Activated T-cell treated with anti-CD3 and anti-CD28 coated beads, Interleukin-2, amount 50 U/mL, for 72 hours (primary cell): ENCODE data around the gene FAM210A. TPM values are rescaled to one million over a fixed set of nuclear protein-coding genes. Genes with fewer than 3 reads are reported as not detected.
"Not testable (repeated sequence)": the region's sequence is repeated elsewhere in the genome, so short reads cannot be mapped to it uniquely, and the experiment has no call there.

Source experiments
- ATAC-seq, 2 donors: fragments of 150-1000 bp; cut with Tn5 transposase; replicated peaks in 1 of 2; 2 replicates each; pipeline ENCODE4 v1.10.0; 2021; ENCODE audit warnings: moderate library complexity in 2 of 2, mild to moderate bottlenecking in 1 of 2
- DNase-seq, 2 donors: peaks; one replicate each; pipeline ENCODE4 v3.0.0; 2021 to 2022; ENCODE audit warnings: mixed read lengths in 1 of 2
- H3K27ac Mint-ChIP-seq: one replicate; pipeline ENCODE4 v1.8.0; 2022; ENCODE audit warnings: mild to moderate bottlenecking, moderate library complexity, mixed read lengths
- H3K27me3 Mint-ChIP-seq: one replicate; pipeline ENCODE4 v1.8.0; 2022; ENCODE audit warnings: low read depth, mixed read lengths
- H3K36me3 Mint-ChIP-seq, 2 donors: one replicate each; pipeline ENCODE4 v1.8.0; 2022; ENCODE audit warnings: mixed read lengths in 2 of 2, mild to moderate bottlenecking in 1 of 2; ENCODE audit not compliant: insufficient read depth in 2 of 2
- H3K4me1 Mint-ChIP-seq: one replicate; pipeline ENCODE4 v1.8.0; 2022; ENCODE audit warnings: low read depth, mixed read lengths
- H3K4me3 Mint-ChIP-seq, 2 donors: one replicate each; pipeline ENCODE4 v1.8.0; 2022; ENCODE audit warnings: mild to moderate bottlenecking in 2 of 2, mixed read lengths in 2 of 2, moderate library complexity in 2 of 2
- H3K9me3 Mint-ChIP-seq, 2 donors: one replicate each; pipeline ENCODE4 v1.8.0; 2022; ENCODE audit warnings: mixed read lengths in 2 of 2
- total RNA-seq, 2 donors: library from RNA; stranded (reverse); gene quantifications; one replicate each; pipeline ENCODE4 v1.2.3, GENCODE V29; 2022

Gene FAM210A
- total RNA-seq, 2 donors from 2014 or later: 20.3 to 20.5 TPM

- ATAC-seq (no peak), DNase-seq (no peak)
- Mint-ChIP-seq H3K27ac (peak overlapping the region; percentile 54), H3K4me1 (peaks cover 70% of the 10 kb centered on the region), H3K27me3 (no peaks in the 10 kb centered on the region), H3K4me3 (peak overlapping the region; percentile 85 to 95), H3K36me3 (peaks cover 5 to 9% of the 10 kb centered on the region in 2 donors), H3K9me3 (no peaks in the 10 kb centered on the region)
Measured at GRCh38 chr18:13725566-13726231, 659 bp downstream of the FAM210A start.

- Mint-ChIP-seq H3K9me3 (no peaks in the 10 kb centered on the region), H3K4me1 (peaks cover 67% of the 10 kb centered on the region), H3K36me3 (peaks cover 4 to 12% of the 10 kb centered on the region in 2 donors), H3K27ac (no peak overlapping the region), H3K4me3 (no peak overlapping the region), H3K27me3 (no peaks in the 10 kb centered on the region)
- no peak for DNase-seq
- no peak for ATAC-seq
Measured at GRCh38 chr18:13720847-13721246, 5.5 kb downstream of the FAM210A start.

- Mint-ChIP-seq H3K27me3 (no peaks in the 10 kb centered on the region), H3K9me3 (no peaks in the 10 kb centered on the region), H3K27ac (no peak overlapping the region), H3K4me1 (peaks cover 61% of the 10 kb centered on the region), H3K36me3 (peaks cover 0 to 12% of the 10 kb centered on the region in 2 donors), H3K4me3 (no peak overlapping the region)
- ATAC-seq (no peak), DNase-seq (no peak)
Measured at GRCh38 chr18:13720123-13720522, 6.2 kb downstream of the FAM210A start.

GRCh38 chr18:13716916-13717315 is 9.4 kb downstream of the FAM210A start:
- Mint-ChIP-seq H3K36me3 (peaks cover 0 to 12% of the 10 kb centered on the region in 2 donors), H3K27me3 (no peaks in the 10 kb centered on the region), H3K4me1 (peaks cover 44% of the 10 kb centered on the region), H3K27ac (no peak overlapping the region), H3K4me3 (no peak overlapping the region), H3K9me3 (no peaks in the 10 kb centered on the region)
- ATAC-seq: no peak
- DNase-seq: no peak

GRCh38 chr18:13715330-13715729 is 11.0 kb downstream of the FAM210A start:
- Mint-ChIP-seq H3K4me3 (no peak overlapping the region), H3K27ac (no peak overlapping the region), H3K36me3 (peaks cover 4 to 16% of the 10 kb centered on the region in 2 donors), H3K4me1 (peaks cover 48% of the 10 kb centered on the region), H3K27me3 (no peaks in the 10 kb centered on the region), H3K9me3 (no peaks in the 10 kb centered on the region)
- no peak for ATAC-seq
- DNase-seq: no peak

GRCh38 chr18:13713455-13714055 is 12.8 kb downstream of the FAM210A start:
- no peak for DNase-seq
- Mint-ChIP-seq H3K27me3 (no peaks in the 10 kb centered on the region), H3K4me3 (no peak overlapping the region), H3K9me3 (no peaks in the 10 kb centered on the region), H3K27ac (no peak overlapping the region), H3K4me1 (peaks cover 39% of the 10 kb centered on the region), H3K36me3 (peaks cover 5 to 14% of the 10 kb centered on the region in 2 donors)
- ATAC-seq: no peak

- ATAC-seq (no peak), DNase-seq (no peak)
- Mint-ChIP-seq H3K36me3 (peaks cover 9 to 13% of the 10 kb centered on the region in 2 donors), H3K4me3 (no peak overlapping the region), H3K4me1 (peaks cover 33% of the 10 kb centered on the region), H3K27ac (no peak overlapping the region), H3K9me3 (no peaks in the 10 kb centered on the region), H3K27me3 (no peaks in the 10 kb centered on the region)
Measured at GRCh38 chr18:13712400-13713131, 13.8 kb downstream of the FAM210A start.

- no peak overlapping the region for H3K4me3 Mint-ChIP-seq
- peaks cover 11 to 13% of the 10 kb centered on the region in 2 donors for H3K36me3 Mint-ChIP-seq
- ATAC-seq: no peak
- peaks cover 0 to 2% of the 10 kb centered on the region in 2 donors for H3K9me3 Mint-ChIP-seq
- no peak overlapping the region for H3K27ac Mint-ChIP-seq
- DNase-seq: no peak
- H3K27me3 Mint-ChIP-seq: no peaks in the 10 kb centered on the region
- H3K4me1 Mint-ChIP-seq: peaks cover 19% of the 10 kb centered on the region
Measured at GRCh38 chr18:13710414-13710831, 15.9 kb downstream of the FAM210A start.

GRCh38 chr18:13703899-13704298 is 22.5 kb downstream of the FAM210A start:
- no peak overlapping the region for H3K27ac Mint-ChIP-seq
- ATAC-seq (no peak), DNase-seq (no peak)
- no peaks in the 10 kb centered on the region for H3K4me1 Mint-ChIP-seq
- H3K4me3 Mint-ChIP-seq: no peak overlapping the region
- peaks cover 3 to 10% of the 10 kb centered on the region in 2 donors for H3K9me3 Mint-ChIP-seq
- peaks cover 11 to 33% of the 10 kb centered on the region in 2 donors for H3K36me3 Mint-ChIP-seq
- H3K27me3 Mint-ChIP-seq: no peaks in the 10 kb centered on the region

- Mint-ChIP-seq H3K27me3 (no peaks in the 10 kb centered on the region), H3K36me3 (peaks cover 8 to 33% of the 10 kb centered on the region in 2 donors), H3K4me1 (no peaks in the 10 kb centered on the region), H3K9me3 (peaks cover 3 to 12% of the 10 kb centered on the region in 2 donors), H3K4me3 (no peak overlapping the region), H3K27ac (peak overlapping the region; percentile 21)
- no peak for DNase-seq
- ATAC-seq: no peak
Measured at GRCh38 chr18:13700153-13700552, 26.2 kb downstream of the FAM210A start.

- no peak overlapping the region for H3K27ac Mint-ChIP-seq
- no peak overlapping the region for H3K4me3 Mint-ChIP-seq
- no peaks in the 10 kb centered on the region for H3K27me3 Mint-ChIP-seq
- ATAC-seq (no peak), DNase-seq (no peak)
- H3K4me1 Mint-ChIP-seq: peaks cover 4% of the 10 kb centered on the region
- peaks cover 9 to 12% of the 10 kb centered on the region in 2 donors for H3K9me3 Mint-ChIP-seq
- peaks cover 7 to 37% of the 10 kb centered on the region in 2 donors for H3K36me3 Mint-ChIP-seq
Measured at GRCh38 chr18:13696961-13697360, 29.4 kb downstream of the FAM210A start.

- H3K4me1 Mint-ChIP-seq: peaks cover 10% of the 10 kb centered on the region
- not testable (repeated sequence) for H3K27ac Mint-ChIP-seq, H3K4me3 Mint-ChIP-seq, DNase-seq, H3K27me3 Mint-ChIP-seq, ATAC-seq
- peaks cover 10 to 29% of the 10 kb centered on the region in 2 donors for H3K36me3 Mint-ChIP-seq
- peaks cover 5 to 10% of the 10 kb centered on the region in 2 donors for H3K9me3 Mint-ChIP-seq
Measured at GRCh38 chr18:13695337-13695736, 31.0 kb downstream of the FAM210A start.

GRCh38 chr18:13690060-13690459 is 36.3 kb downstream of the FAM210A start:
- not testable (repeated sequence) for H3K27ac Mint-ChIP-seq, ATAC-seq, H3K9me3 Mint-ChIP-seq, H3K27me3 Mint-ChIP-seq, DNase-seq, H3K4me3 Mint-ChIP-seq
- Mint-ChIP-seq H3K4me1 (peaks cover 15% of the 10 kb centered on the region), H3K36me3 (peaks cover 7 to 22% of the 10 kb centered on the region in 2 donors)
